ENCODE results near the gene MYRF. TPM values are rescaled to one million over a fixed set of nuclear protein-coding genes. Genes with fewer than 3 reads are reported as not detected.

MYRF gene
- total and polyA plus RNA-seq, 2 of the 4 experiments (the other 2 are of a cell fraction), result 1.6 to 10.7 TPM

DNA sequence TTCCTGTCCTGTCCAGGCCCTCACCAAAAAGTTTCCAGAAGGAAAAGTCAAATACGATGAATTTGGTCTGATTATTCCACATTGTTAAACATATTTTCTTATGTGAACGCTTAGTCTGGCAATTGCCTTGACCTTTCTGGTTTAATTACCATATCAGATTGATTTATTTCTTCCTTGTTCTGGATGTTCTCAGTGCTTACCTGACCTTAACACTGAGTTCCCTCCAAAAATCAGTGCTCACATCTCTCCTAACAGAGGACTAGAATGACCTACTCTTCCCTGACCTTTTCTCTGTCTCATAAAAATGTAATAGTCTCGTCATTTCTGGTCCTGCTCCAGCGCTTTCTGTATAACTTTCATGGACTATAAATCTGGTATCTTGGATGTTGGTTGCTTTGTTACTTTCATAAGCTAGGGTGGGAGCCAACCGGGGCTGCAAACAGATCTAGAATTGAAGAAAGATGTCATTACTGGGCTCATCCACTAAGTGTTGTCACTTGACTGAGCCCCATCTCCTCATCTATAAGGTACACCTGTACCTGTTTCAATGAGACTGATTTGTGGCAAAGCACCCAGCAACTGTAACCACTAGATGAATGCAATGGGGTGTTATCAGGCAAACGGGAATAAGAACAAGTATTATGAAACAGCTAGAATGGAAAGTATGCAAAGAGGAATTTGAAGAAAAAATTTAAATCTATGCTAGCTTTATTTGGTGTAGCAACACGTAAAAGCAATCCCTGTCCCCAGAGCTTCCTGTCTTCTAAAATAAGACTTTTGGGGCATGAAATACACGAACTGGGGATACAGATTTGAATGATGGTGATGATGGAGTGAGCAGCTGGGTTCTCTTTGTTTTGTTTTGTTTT lies 78.0 kb downstream of the MYRF start:
- peak overlapping the region; percentile 66; the same call in 1 of the 2 replicates for H2BK120ac ChIP-seq (ENCODE audit: low read depth, low read length)

More for the DNA sequence above, 78.0 kb downstream of the MYRF start:
- H3K9me1 ChIP-seq (ENCODE audit: insufficient read depth, low read length), result peaks cover 24% of the 10 kb centered on the region
- H2BK20ac ChIP-seq (ENCODE audit: low read depth, low read length), result no peak overlapping the region
- H3K9me3 ChIP-seq (ENCODE audit: control insufficient read depth, insufficient read depth, low read length), result no peaks in the 10 kb centered on the region
- H3K14ac ChIP-seq (replicated peaks; ENCODE audit: low read depth, low read length), result peak overlapping the region; percentile 66; the same call in 1 of the 2 replicates
- H3K23ac ChIP-seq (ENCODE audit: low read depth, low read length), result peak overlapping the region; percentile 32; the same call in 1 of the 2 replicates
- no peak overlapping the region for H3K56ac ChIP-seq (ENCODE audit: extremely low read depth, insufficient read depth, low read length)
- no peak overlapping the region; the same call in 2 of the 3 replicates for H2BK15ac ChIP-seq (ENCODE audit: low read depth, low read length)
- DNase-seq (peak; percentile 28), ATAC-seq (ENCODE audit: low read depth) (no peak; the same call in 1 of the 2 replicates)
- no peak overlapping the region for H2BK5ac ChIP-seq (ENCODE audit: low read depth, low read length, poor library complexity, severe bottlenecking)
- H2AK9ac ChIP-seq (replicated peaks; ENCODE audit: low read depth, low read length, poor library complexity), result no peak overlapping the region
- H3K27me3 ChIP-seq (ENCODE audit: control insufficient read depth, insufficient read depth, low read length), result no peaks in the 10 kb centered on the region
- H3K79me1 ChIP-seq (ENCODE audit: low read depth in 1 of 2, low read length in 2 of 2), result peaks cover 22 to 78% of the 10 kb centered on the region in 2 experiments
- H3K4me1 ChIP-seq (ENCODE audit: control insufficient read depth, insufficient read depth, low read length), result peaks cover 18% of the 10 kb centered on the region; the same call in 1 of the 2 replicates
- no peak overlapping the region for H2AFZ ChIP-seq (replicated peaks; ENCODE audit: low read length, poor library complexity)
- H3K27ac ChIP-seq (ENCODE audit: insufficient read depth, low read length), result peak overlapping the region; percentile 71
- no peak for TF ChIP-seq RFX5 (IDR thresholded peaks at IDR 0.05; ENCODE audit: low read depth, low read length)
- TF ChIP-seq MXI1 (IDR thresholded peaks at IDR 0.05; ENCODE audit: borderline replicate concordance, low read depth, low read length), result no peak
- TF ChIP-seq SMC3 (IDR thresholded peaks at IDR 0.05; ENCODE audit: low read depth, low read length), result no peak
- TF ChIP-seq FOS (IDR thresholded peaks at IDR 0.05; ENCODE audit: low read depth, low read length), result no peak
- TF ChIP-seq, protein P1, sequence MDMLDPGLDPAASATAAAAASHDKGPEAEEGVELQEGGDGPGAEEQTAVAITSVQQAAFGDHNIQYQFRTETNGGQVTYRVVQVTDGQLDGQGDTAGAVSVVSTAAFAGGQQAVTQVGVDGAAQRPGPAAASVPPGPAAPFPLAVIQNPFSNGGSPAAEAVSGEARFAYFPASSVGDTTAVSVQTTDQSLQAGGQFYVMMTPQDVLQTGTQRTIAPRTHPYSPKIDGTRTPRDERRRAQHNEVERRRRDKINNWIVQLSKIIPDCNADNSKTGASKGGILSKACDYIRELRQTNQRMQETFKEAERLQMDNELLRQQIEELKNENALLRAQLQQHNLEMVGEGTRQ (IDR thresholded peaks at IDR 0.05; ENCODE audit: low read depth, low read length), result no peak
- TF ChIP-seq BHLHE40 (IDR thresholded peaks at IDR 0.05; ENCODE audit: low read depth, low read length), result no peak
- peak; percentile 55 for TF ChIP-seq CEBPB (IDR thresholded peaks at IDR 0.05; ENCODE audit: low read depth, low read length)
- TF ChIP-seq, protein P2, sequence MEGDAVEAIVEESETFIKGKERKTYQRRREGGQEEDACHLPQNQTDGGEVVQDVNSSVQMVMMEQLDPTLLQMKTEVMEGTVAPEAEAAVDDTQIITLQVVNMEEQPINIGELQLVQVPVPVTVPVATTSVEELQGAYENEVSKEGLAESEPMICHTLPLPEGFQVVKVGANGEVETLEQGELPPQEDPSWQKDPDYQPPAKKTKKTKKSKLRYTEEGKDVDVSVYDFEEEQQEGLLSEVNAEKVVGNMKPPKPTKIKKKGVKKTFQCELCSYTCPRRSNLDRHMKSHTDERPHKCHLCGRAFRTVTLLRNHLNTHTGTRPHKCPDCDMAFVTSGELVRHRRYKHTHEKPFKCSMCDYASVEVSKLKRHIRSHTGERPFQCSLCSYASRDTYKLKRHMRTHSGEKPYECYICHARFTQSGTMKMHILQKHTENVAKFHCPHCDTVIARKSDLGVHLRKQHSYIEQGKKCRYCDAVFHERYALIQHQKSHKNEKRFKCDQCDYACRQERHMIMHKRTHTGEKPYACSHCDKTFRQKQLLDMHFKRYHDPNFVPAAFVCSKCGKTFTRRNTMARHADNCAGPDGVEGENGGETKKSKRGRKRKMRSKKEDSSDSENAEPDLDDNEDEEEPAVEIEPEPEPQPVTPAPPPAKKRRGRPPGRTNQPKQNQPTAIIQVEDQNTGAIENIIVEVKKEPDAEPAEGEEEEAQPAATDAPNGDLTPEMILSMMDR (conservative IDR thresholded peaks at IDR 0.05; ENCODE audit: low read depth, low read length), result no peak
- H4K91ac ChIP-seq (ENCODE audit: insufficient read depth, low read depth, low read length), result peak overlapping the region; percentile 79; the same call in 1 of the 2 replicates
- ChIA-PET POLR2A (ENCODE audit: unreplicated experiment) (no interaction called here), CTCF (no interaction called here)
- no peak overlapping the region for H3K4me3 ChIP-seq (ENCODE audit: insufficient read depth, low read depth, low read length)
- peaks cover 44% of the 10 kb centered on the region; the same call in 1 of the 2 replicates for H4K20me1 ChIP-seq (ENCODE audit: insufficient read depth, low read length)
- peak overlapping the region; percentile 39 to 77; a peak in 3 of 4 replicates for H4K8ac ChIP-seq (ENCODE audit: low read depth in 2 of 2, low read length in 2 of 2)
- H3K36me3 ChIP-seq (ENCODE audit: control insufficient read depth, insufficient read depth, low read length), result no peaks in the 10 kb centered on the region
- in situ Hi-C loops (cut with MboI; ENCODE audit: low sequenced_read_pairs), result no loop called here
- no TSS peak for BruUV-seq (replicated peaks)
- H3K4me2 ChIP-seq (ENCODE audit: low read depth, low read length), result peak overlapping the region; percentile 91
- H3K4ac ChIP-seq (ENCODE audit: low read depth, low read length), result peak overlapping the region; percentile 76; the same call in 1 of the 2 replicates
- H3K18ac ChIP-seq (ENCODE audit: low read depth, low read length), result peak overlapping the region; percentile 51
- H2AK5ac ChIP-seq (ENCODE audit: low read depth, low read length), result peak overlapping the region; percentile 80; the same call in 1 of the 2 replicates
- 20% methylated on average over 1 of the region's 8 CpGs; no CpG with 5 or more reads in 1 of the 2 experiments for WGBS, 2 experiments (ENCODE audit: extremely low coverage in 2 of 2, insufficient read length in 1 of 2)
- peak overlapping the region; percentile 27; the same call in 1 of the 2 replicates for H4K5ac ChIP-seq (ENCODE audit: low read depth, low read length)
- dilution Hi-C loops (cut with HindIII; ENCODE audit: low sequenced_read_pairs, unreplicated experiment), result no loop called here
- intact Hi-C loops (cut with micrococcal nuclease), result no loop called here
- peak overlapping the region; percentile 24; the same call in 1 of the 2 replicates for H3K9ac ChIP-seq (ENCODE audit: low read depth, low read length)
